LNCAP (cell line): ENCODE results near the gene SMPD1.

Experiments used
- CTCF ChIP-seq: fragments of 450-650 bp; IDR thresholded peaks from 2 replicates; pipeline ENCODE4 v1.5.1; 2017; ENCODE audit warnings: mild to moderate bottlenecking

The SMPD1 gene

DNA sequence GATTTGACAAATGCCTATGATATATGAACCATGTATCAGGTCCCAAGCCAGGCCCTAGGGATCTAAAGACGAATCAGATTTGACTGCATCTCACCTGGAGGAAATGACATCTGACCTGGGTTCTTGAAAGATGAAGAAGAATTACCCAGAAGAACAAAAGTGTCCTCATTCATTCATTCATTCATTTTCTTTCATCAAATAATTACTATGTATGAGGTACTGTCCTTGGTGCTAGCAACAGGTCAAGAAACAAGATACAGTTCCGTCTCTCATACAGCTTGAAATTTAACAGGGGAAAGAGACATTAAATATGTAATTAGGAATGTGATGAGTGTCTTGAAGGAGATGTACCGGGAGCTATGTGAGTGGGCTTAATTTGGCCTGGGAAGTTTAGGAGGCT, 30.4 kb downstream of the SMPD1 start:
- no peak for TF ChIP-seq CTCF

- TF ChIP-seq CTCF = no peak
Observed at GRCh38 chr11:6427516-6427915, 37.2 kb downstream of the SMPD1 start.

GRCh38 chr11:6431861-6432260, 41.6 kb downstream of the SMPD1 start:
- no peak for TF ChIP-seq CTCF

DNA sequence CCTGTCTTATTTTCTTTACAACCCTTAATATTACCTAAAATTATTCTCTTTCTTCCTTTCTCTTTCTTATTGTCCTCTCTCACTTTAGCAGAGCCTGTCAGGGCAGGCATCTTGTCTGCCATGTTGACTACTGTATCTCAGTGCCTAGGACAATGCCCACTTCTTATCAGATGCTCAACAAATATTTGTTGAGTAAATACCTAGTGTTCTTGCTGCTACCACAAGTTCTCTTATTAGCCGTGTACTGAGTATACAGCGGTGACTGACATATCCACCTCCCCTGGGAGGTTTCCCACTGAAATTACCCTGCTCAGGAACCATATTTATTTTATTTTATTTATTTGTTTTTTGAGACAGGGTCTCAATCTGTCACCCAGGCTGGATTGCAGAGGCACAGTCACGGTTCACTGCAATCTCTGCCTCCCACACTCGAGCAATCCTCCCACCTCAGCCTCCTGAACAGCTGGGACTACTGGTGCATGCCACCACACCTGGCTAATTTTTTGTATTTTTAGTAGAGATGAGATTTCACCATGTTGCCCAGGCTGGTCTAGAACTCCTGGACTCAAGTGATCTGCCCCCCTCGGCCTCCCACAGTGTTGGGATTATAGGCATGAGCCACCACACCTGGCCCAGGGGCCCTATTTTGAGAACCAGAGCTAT, 43.9 kb downstream of the SMPD1 start:
- no peak for TF ChIP-seq CTCF

- no peak for TF ChIP-seq CTCF
Observed at GRCh38 chr11:6437423-6437822, 47.1 kb downstream of the SMPD1 start.

DNA sequence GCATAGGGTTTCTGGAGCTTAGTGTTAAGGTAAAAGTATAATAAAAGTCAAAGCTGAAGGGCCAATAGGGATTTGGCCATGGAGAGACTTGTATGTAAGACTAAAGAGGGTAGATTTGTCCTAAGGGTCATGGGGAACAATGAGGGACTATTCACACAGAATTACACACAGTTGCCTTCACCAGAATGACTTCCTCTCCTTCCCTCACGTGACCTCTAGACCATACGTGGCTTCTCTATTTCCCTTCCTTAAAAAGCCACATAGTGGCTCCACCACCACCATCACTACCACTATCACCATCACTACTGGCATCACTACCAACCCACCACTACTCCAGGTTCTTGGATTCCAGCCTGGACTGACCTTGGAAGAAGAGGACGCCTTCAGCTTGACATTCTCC, 47.7 kb downstream of the SMPD1 start:
- no peak for TF ChIP-seq CTCF

GRCh38 chr11:6438979-6439571, 48.8 kb downstream of the SMPD1 start:
- peak; percentile 70 for TF ChIP-seq CTCF
